Epithelial cell of proximal tubule (primary cell): ENCODE results near the gene HSPB9. TPM values are rescaled to one million over a fixed set of nuclear protein-coding genes. Genes with fewer than 3 reads are reported as not detected.

Experiments
- DNase-seq: peaks from one replicate; pipeline ENCODE4 v3.0.0-alpha.2; 2011; ENCODE audit warnings: low read depth
- H3K4me3 ChIP-seq: 2 replicates; pipeline ENCODE4 v1.5.1; 2011; ENCODE audit warnings: low read depth, mild to moderate bottlenecking, low read length
- CTCF ChIP-seq: conservative IDR thresholded peaks from 2 replicates; pipeline ENCODE4 v1.5.1; 2012; ENCODE audit warnings: low read depth, mild to moderate bottlenecking, low read length
- total RNA-seq: library from RNA; depleted of rRNA; stranded (reverse); fragments of >200 nt; gene quantifications from 2 replicates; pipeline ENCODE4 v1.2.3, GENCODE V29; 2015

The HSPB9 gene
- total RNA-seq, 1 donor from 2014 or later: not detected

DNA sequence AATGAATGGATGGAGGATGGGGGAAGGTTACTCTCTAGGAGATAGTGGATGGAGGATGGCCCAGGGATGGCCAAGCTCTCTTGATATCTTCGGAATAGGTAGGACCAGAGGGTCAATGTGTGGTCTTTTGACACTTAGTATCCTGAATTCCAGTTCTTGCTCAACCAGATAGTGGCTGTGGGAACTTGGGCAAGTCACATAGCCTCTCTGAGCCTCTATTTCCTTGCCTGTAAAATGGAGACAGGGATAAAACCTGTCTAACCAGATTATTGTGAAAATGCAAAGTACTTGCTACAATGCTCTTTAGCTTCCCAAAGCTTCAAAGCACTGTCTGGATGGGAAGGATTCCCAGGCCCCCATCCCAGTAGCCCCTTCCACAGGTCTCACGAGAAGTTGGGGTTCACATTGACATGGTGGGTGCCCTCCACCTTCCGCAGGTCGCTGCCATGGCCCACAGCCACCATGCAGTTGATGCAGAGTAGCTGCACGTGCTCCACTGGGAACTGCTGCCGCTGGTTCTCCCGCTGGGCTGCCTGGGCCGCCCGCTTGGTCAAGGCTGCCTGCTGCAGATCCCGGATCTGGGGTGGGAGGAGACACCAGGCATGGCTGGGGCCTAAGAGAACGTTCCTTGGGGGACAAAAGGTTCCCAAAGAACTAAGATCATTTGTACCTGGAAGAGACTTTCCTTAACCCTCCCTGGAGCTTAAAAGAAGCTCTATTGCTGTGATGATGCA lies 19.2 kb upstream of the HSPB9 start:
- DNase-seq: no peak
- H3K4me3 ChIP-seq: no peak overlapping the region
- no peak for TF ChIP-seq CTCF

DNA sequence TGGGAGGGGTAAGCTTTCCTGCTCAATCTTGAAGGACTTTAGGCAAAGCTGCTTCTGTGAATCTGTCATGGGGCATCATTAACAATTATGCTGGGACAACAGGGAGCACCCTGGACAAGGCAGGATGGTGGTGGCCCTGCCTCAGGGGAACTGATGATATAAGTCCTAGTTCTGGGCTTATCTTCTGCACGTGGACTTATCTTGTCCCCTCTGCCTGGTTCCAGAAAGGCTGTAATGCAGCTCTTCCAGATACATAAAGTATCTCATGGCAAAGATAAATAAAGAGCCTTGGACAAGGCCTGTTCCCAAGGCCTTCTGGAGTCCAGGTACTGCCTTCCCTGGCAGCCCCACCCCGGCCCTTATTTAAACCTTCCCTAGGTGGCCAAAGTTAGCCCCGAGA lies 18.3 kb upstream of the HSPB9 start:
- H3K4me3 ChIP-seq: no peak overlapping the region
- no peak for TF ChIP-seq CTCF
- no peak for DNase-seq

DNA sequence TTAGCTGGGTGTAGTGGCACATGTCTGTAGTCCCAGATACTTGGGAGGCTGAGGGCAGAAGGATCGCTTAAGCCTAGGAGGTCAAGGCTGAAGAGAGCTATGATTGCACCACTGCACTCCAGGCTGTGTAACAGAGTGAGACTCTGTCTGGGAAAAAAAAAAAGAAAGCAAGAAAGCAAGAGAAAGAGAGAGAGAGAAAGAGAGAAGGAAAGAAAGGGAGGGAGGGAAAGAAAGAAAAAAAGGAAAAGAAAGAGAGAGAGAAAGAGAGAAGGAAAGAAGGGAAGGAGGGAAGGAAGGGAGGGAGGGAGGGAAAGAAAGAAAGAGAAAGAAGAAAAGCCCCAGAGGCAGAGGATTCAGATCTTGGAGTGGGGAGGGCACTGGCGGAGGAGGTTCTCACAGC lies 16.6 kb upstream of the HSPB9 start:
- no peak for DNase-seq
- TF ChIP-seq CTCF: no peak
- no peak overlapping the region for H3K4me3 ChIP-seq

DNA sequence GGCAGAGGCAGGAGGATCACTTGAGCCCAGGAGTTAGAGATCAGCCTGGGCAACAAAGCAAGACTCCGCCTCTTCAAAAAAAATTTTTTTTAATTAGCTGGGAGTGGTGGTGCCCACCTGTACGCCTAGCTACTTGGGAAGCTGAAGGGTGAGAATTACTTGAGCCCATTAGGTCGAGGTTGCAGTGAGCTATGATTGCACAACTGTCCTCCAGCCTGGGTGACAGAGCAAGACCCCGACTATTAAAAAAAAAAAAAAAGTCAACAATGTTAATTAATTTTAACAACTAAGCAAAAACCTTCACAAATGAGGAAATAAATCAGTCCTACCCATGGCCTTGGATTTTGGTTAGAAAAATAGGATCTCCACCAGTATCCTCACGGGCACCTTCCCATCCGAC lies 15.5 kb upstream of the HSPB9 start:
- DNase-seq: no peak
- H3K4me3 ChIP-seq: no peak overlapping the region
- TF ChIP-seq CTCF: no peak

DNA sequence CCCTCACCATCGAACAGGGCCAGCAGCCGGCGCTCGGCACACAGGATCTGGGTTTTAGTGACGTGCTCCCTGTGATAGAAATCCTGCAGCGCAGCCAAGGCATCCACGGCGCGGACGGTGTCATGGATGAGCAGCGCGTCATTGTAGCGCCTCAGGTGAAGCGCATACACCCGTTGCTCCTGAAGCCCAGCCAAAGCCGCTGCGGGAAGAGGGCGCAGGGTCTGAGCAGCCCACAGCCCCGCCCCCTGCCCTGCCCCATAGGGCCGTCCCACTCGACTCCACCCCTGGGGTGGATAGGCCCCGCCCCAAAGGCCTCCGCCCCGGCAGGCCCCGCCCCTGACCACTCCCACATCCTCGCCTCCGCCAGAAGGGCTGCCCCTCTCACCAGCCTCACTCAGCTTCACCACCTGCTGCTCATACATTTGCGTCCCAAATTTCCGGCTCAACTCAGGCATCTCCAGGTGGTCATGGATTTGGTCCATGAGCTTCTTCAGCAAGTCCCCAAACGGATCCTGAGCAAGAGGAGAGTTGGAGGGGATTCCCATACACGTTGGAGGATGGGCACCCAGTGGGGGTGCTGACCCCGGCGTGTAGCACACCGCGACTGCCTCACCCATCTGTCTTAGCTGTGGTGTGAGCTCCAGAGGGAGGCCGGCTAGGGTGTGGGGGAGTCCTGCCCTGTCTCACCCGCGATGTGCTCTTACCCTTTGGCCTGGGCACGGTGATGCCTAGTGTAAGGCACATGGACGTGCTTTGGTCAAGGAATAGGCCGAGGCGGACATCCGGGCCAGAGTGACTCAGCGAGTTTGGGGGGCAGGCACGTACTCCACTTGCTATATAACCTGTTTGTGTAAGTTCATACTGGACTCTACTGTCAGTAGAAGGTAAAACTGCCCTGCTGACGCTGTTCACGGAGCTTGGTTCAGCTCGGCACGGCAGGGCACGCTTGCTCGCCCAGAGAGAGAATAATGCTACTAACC lies 14.7 kb upstream of the HSPB9 start:
- DNase-seq: no peak
- no peak overlapping the region for H3K4me3 ChIP-seq
- TF ChIP-seq CTCF: no peak

DNA sequence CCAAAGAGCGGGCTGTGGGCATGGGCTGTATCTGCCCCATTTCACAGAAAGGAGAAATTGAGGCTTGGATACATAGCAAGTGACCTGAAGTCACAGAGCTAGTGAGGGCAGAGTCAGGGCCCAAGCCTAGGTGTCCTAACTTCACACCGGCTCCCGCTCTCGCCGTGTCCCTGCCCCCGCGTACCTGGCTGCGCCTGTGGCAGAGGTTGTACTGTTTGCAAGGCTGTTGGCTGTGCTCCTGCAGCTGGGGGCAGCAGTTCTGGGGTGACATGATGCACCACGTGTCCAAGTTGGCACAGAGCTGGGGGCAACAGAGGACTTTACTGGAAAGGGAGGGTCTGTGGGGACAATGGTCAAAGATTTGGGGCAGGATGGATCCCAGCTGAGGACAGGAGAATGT lies 13.5 kb upstream of the HSPB9 start:
- H3K4me3 ChIP-seq: no peak overlapping the region
- no peak for TF ChIP-seq CTCF
- DNase-seq: no peak
